HG03521 (cell line): ENCODE measurements around the gene COPZ2.
"Not testable (repeated sequence)": the region's sequence is repeated elsewhere in the genome, so short reads cannot be mapped to it uniquely, and the experiment has no call there.

Source experiments
- ATAC-seq: cut with Tn5 transposase; IDR thresholded peaks from one replicate; pipeline ENCODE4 v1.9.1; 2021; ENCODE audit warnings: mild to moderate bottlenecking, moderate library complexity; ENCODE audit not compliant: unreplicated experiment

The COPZ2 gene

DNA sequence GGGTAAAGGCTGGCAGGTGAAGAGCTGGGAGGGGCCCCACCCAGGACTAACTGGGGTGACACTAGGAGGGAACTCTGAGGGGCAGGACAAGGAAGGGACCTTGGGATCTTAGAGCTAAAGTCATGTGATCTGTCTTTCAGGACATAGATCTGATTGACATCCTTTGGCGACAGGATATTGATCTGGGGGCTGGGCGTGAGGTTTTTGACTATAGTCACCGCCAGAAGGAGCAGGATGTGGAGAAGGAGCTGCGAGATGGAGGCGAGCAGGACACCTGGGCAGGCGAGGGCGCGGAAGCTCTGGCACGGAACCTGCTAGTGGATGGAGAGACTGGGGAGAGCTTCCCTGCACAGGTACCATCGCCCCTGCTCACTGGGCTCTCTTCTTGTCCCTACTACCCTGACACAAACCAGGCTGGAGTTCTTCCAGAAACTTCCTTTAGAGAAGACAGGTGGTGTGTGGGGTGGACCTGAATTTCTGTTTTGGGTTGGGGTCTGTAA is 18.7 kb upstream of the COPZ2 start:
- ATAC-seq, result no peak

DNA sequence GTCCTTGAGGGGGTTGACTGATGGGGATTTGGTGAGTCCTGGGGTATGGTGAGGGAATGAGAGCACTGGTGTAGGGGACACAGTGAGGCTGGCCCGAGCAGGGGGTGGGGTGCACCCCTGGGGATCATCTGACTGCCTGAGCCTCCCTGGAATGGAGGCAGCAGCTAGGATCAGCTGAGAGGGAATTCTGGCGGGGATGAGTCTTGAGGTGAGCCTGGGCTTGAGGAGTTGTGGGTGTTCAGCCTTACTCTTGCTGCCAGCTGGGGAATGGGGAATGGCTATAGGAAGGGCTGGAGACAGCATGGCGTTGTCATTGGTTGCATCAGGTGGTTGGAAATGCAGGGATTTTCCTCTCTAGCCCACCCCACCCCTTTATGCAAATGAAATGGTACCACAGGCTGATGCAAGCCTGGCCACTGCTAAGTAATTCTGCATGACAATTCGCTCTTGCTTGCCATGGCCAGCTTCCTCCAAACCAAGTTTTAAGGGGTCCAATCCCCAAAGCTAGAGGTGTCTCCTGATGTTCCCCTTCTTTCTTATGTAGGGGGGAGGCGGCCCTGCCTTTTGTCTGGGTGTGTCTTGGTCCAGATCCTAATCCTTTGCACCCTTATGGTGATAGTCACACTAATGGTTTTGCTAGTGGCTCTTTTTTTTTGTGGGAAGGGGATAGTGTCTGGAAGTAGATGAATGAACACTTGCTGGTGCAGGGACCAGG is 18.1 kb upstream of the COPZ2 start:
- ATAC-seq, result no peak

DNA sequence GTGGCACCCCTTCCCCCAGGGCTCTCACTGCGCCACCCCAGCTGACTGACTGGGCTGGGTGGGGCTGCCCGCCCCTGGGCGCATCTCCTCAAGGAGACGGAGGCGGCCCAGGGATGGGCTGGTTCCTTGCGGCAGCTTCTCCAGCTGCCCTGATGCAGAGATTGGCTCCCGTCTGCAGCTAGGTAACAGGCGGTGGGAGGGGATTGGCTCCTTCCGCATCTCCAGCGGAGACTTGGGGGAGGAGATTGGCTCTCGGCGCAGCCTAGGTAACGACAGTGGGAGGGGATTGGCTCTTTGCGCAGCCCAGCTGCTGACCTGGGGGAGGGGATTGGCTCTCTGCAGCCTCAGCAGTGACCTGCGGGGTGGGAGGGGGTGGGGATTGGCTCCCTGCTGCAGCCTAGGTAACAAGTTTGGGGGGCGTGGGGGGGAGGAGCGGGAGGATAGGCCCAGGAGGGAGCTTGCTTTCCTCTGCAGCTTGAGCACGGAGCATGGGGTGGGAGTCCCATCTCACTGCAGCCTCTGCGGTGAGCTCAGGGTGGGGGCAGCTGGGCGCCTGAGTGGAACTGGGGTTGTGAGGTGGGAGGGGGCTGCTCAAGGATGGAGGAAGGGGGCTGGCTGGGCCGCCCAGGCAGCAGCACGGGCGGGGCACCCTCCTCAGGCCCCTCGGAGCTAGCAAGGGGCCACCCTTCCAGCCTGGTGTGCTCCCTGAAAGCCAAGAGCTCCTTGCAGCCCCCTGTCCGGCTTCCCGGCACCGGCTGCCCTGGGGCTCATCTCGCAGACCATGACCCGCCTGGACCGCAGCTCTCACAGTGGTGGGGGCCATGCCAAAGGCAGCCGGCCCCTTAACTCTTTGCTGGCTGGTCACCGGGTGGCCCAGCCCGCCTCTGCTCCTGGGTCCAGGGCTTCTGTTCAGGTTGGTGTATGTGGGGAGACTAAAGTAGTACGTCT is 16.9 kb upstream of the COPZ2 start:
- no peak for ATAC-seq

DNA sequence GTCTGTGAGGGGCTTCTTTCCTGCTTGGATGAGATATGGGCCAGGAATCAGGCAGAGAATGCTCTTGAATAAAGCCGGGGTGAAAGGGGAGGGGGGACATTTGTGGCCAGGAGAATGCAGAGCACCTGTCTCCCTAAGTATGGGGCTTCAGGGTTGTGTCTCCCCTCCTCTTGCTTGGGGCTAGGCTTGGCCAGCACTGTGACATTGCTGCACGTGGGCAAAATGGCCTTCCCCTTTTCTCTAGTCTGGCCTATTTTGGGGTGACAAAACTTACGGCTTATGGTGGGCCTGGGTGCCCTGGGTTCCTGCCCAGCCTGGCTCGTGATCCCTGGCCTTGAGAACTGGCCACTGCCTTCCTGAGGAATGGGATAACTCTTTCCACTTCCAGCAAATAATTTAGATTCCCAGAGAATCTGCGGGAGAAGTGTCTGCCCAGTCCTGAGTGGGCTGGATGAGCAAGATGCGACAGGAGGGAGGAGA is 16.2 kb upstream of the COPZ2 start:
- no peak for ATAC-seq

DNA sequence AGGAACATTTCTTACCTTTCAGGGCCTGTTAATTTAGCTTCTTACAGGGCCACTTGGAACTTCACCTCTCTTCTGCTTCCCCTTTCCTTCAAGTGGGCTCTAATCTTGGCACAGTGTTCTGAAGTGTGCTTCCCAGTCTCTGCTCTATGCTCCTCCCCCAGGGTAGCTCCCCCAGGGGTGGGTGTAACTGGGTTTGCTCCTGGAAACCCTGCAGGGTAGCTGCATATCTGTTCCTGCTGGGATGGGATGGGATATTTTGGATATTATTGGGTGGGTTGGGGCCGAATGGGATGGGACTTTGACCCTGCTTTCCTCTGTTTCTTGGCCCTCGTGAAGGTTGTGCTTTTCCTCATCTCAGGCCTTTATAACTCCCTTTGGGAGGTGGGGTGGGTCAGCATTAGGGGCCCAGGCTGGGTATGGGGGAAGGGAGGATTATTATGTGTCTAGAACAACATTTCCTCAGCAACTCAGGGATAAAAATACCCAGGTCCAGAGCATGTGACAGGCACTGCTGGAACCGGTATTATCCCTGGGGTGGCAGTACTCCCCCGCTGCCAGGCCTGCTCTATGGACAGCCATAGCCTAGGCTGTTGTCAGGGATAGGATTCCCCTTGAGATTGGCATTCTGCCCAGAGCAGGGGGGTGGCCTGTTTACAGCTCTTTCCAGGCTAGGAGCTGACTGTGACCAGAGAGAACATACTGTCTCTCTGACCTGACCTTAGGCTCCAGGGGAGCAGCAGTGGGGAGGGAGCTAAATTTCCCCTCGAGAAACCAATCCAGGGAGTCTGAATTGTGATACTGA is 15.6 kb upstream of the COPZ2 start:
- ATAC-seq, result no peak

DNA sequence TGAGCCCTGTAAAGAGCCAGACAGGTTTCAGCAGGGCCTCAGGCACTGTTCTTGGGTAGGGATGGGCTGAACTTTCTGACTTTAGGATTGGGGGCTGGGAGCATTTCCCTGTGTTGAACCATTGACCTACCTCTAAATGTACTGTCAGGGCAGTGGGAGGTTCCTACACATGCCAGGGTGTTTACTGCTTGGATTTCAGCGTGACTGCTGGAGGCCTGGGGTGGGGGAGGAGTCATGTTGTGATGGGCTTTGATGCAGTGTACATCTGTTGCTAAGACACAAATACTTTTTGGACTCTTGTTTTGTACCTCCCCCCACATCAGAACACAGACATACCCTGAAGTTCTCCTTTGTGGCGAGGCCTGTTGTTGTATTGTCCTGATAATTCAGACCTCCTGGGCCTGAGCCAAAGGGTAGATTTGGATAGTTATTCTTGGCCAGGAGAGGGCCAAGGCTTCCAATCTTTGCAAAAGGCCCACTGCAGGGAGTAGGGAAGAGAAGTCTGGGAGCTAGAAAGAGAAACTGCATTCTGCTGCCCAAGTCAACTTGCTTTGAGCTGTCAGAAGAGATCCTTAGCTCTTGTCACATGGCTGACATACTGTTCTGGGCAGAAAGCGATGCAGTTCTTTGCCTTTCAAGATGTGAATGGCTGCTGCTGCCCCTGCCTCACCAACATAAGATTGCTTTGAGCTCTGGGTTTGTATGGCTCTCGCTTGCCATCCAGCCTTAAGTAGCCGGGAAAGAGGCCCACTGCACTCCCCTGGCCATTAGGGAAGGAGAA is 14.3 kb upstream of the COPZ2 start:
- ATAC-seq, result no peak

DNA sequence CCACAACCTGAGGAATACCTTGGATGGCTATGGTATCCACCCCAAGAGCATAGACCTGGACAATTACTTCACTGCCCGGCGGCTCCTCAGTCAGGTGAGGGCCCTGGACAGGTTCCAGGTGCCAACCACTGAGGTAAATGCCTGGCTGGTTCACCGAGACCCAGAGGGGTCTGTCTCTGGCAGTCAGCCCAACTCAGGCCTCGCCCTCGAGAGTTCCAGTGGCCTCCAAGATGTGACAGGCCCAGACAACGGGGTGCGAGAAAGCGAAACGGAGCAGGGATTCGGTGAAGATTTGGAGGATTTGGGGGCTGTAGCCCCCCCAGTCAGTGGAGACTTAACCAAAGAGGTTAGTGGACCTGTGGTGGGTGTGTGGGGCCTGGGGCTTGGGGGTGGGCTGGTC is 13.7 kb upstream of the COPZ2 start:
- ATAC-seq, result no peak

DNA sequence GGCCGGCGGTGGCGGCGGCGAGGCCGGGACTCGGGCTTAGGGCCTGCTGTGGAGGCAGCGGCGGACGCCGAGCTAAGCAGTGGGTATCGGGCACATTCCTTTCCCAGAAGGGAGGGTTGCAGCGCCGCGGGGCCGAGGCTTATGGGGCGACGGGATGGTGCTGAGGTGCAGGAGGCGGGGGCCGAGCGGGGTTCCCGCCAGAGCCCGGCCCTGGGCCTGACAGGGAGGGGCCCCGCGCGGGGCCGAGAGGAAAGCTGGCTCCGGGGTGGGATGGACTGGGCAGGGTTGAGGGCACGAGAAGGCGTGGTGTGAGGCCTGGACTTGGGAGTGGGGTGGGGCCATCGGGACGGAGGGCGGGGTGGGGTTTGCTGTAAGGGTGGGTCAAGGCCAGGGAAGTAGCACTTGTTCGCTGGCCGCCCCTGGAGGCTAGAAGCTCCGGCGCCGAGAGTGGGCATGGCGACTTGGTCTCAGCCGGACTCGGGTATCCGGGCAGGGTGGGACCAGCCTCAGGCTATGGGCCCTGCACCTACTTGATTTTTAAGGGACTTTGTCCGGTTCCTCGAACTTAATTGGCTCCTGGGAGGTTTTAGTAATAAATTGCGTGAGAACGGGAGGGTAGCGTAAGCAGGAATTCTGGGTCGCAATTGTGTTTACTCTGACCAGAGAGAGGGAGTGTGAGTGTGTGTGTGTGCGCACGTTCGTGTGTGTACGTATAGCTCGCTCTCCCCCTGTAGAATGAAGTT is 11.0 kb upstream of the COPZ2 start:
- peak; percentile 36 for ATAC-seq

DNA sequence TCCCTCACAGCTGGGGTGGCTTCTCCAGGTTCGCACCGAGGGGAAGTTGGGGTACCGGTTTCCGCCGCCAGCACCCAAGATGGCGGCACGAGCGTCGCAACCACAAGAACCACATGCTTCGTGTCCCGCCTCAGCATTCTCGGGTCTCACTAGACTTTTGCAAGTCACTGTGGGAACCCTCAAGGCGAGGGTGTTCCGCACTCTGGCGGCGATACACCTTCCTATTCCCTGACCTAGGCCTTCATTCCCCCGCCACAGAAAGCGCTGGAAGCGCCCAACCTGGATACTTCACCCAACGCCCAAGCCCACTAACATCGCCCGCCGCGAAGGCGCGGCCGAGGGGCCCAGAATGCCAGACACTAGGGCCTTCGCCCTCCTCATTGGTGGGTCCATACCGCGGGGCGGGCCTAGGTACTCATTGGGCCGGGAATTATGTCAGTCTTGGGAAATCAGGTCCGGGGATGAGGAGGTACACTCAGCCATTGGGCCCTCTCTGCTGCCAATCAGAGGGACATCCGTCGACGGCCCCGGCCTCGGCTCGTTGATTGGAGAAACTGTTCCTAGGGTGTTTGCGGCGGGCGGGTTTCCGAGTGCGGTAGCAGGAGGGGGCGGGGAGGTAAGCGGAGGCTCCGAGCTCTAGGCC is 10.3 kb upstream of the COPZ2 start, which contains the start of gene NFE2L1:
Gene NFE2L1 (plus strand): TSS at position 619 of the 643 bp plus-strand sequence. CDS start 2,760 bp downstream, outside the sequence.
- ATAC-seq, result peak; percentile 84

DNA sequence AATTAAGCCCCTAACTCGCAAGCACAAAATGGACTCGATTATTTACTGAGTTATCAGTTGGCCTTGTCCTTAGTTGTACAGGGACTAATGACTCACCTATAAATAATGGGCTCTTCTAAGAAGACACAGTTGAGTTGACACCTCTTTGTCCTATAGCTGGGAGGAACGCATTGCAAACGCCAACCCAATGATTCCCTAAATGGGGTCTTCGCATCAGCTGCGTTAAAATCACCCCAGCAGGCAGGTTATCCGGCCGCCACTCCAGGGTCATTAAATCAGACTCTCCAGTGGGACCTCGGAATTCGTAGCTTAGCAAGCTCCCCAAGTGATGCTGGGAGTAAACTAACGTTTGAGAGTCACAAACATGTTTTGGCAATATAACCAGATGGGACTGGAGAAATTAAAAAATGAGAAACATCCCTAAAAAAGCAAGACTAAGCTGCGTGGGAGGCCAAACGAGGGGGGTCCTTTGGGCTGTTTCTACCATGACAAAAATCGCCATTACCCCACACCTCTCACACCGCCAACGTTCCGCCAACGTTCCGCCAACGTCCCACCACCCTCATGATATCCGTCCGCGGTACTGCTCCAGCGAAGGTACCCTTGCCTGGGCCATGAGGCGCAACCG is 9.6 kb upstream of the COPZ2 start:
- no peak for ATAC-seq

DNA sequence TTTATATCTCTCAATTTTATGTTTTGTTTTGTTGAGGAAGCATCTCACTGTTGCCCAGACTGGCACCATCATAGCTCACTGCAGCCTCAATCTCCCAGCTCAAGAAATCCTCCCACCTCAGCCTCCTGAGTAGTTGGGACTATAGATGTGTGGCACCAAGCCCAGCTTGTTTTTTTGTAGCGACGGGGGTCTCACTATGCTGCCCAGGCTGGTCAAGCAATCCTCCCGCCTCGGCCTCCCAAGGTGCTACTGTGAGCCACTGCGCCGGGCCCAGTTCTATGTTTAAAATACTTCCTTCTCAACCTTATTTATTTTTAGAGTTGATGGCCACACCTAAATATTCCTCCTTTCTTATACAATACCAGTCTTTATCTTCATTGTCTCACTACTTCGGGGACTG is 8.7 kb upstream of the COPZ2 start:
- ATAC-seq, result no peak

DNA sequence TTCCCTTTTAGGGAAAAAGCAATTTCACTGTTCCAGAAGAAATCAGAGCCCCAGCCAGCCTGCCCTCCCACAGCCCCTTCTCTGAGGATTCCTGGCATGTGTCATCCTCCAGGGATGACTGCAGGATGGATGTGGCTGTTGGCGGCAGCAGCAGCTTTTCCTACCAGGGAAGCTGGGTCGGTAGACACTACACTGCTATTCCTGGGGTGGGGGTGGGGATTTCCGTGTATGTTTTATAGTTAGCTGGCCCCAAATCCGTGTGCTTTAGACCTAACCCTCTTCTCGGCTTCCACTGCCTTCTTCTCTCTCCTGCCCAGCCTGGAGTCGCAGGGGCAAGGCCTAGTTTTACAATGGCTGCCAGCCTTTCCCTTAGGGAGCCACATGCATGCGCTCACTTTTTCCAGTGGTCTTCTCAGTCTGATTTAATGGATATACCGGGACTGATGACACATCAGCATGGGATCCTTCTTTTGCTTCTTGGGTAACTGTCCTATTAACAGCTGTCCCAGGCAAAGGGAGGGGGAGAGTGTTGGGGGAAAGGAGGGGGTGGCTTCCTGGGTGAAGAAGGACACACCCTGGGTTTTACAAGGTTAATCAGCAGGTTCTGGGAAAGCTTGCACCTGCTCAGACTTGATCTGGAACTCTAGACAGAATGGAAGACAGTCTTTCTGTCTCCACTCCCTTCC is 7.9 kb upstream of the COPZ2 start:
- ATAC-seq, result no peak

DNA sequence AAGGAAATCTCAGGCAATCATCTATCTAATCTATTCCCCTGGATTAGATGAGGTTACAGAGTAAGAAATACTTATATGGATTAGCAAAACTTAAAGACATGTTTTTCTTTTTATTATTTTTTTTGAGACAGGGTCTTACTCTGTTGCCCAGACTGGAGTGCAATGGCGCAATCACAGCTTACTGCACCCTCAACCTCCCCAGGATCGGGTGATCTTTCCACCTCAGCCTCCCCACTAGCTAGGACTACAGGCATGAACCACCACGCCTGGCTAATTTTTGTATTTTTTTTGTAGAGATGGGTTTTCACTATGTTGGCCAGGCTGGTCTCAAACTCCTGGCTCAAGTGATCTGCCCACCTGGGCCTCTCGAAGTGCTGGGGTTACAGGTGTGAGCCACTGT is 7.3 kb upstream of the COPZ2 start:
- no peak for ATAC-seq

DNA sequence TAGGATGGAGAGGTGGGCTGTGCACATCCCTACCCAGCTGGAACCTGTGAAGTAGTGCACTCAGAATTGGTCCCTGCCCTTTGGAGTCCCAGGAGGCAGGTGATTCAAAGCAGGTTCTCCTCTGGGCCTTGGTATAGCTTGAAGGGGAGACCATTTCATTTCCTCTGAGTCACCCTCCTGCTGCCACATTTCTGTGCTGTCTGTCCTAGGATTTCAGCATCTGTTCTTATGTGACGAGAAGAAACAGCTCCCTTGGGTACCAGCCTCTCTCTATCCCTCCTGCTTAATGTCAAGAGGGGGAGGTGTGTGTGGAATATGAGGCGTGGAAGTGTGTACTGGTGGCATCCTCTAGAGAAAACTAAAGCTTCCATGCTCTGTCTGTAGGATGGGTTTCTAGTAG is 5.6 kb upstream of the COPZ2 start:
- ATAC-seq, result no peak

DNA sequence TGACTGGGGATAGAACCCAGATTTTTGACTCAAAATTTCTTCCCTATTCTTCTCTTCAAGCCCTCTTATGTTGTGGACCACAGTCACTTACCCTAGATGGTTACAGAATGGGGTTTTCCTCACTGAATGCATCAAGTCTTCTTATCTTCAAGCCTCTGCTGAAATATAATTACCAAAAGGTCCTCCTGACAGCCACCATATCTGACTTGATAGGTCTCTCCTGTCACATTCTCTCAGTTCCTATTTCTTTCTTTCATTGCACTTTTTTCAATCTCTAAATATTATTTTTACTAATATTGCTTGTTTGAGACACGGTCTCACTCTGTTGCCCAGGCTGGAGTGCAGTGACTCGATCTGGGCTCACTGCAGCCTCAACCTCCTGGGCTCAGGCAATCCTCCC is 1.1 kb upstream of the COPZ2 start:
- ATAC-seq, result no peak

DNA sequence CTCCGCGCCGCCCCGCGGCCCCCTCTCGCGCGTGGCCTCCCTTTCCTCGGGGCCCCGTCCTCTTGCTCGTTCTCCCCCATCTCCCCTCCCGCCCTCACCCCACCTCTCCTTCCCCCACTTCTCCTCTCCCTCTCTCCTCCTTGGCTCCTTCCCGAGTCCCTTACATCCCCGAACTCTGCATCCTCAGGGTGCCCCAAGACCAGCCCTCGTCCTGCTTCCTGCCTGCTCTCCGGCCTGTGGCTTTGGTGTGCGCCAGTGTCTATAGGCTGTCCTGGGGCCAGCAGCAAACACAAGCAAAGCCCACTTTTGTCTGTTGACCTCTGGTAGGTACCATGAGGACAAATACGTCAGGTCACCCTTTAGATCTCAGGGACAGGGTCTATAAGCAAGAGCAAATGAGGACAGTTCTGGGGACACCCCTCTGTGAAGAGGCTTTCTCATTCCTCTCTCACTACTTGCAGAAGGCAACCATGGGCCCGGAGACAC is 284 bp upstream of the COPZ2 start:
- no peak for ATAC-seq

DNA sequence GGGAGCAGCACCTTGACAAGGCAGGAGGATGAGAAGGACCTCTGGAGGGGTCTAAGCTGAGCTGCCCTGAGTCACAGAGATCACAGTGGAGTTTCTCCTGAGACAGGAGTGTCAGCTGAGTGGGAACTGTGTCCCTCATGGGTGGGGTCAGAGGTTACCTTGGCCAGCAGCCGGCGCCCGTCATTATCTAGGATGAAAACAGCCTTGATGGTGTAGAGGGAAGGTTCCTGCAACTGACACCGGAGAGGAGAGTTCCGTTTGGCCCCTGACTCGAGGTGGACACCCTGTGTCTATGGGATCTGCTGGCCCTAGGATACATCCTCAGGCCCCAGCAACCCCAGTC is 933 bp downstream of the COPZ2 start:
- no peak for ATAC-seq

DNA sequence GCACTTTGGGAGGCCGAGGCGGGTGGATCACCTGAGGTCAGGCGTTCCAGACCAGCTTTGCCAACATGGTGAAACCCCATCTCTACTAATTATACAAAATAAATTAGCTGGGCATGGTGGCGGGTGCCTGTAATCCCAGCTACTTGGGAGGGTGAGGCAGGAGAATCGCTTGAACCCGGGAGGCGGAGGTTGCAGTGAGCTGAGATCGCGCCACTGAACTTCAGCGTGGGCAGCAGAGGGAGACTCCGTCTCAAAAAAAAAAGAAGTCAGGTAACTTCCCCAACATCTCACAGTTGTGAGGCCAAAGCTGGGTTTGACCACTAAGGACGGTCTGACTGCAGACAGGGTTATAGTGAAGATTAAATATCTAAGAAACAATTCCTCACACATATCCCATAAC is 2.9 kb downstream of the COPZ2 start:
- ATAC-seq, result not testable (repeated sequence)
